Epithelial cell of esophagus (primary cell): ENCODE measurements around the gene ARHGAP15.

ENCODE experiments used
- DNase-seq: peaks from one replicate; pipeline ENCODE4 v3.0.0; 2010; ENCODE audit warnings: low read depth
- H3K4me3 ChIP-seq: 2 replicates; pipeline ENCODE4 v1.5.1; 2011; ENCODE audit warnings: mild to moderate bottlenecking, low read length, control low read depth
- CTCF ChIP-seq: IDR thresholded peaks from 2 replicates; pipeline ENCODE4 v1.5.1; 2011; ENCODE audit warnings: low read depth, mild to moderate bottlenecking, low read length, control low read depth, inconsistent platforms; ENCODE audit not compliant: insufficient read depth; ENCODE audit errors: missing control alignments

ARHGAP15 gene

GRCh38 chr2:143668234-143668633, 539.0 kb downstream of the ARHGAP15 start:
- no peak for TF ChIP-seq CTCF
- no peak overlapping the region for H3K4me3 ChIP-seq

GRCh38 chr2:143674051-143674450, 544.8 kb downstream of the ARHGAP15 start:
- H3K4me3 ChIP-seq = no peak overlapping the region
- DNase-seq = no peak
- no peak for TF ChIP-seq CTCF

More at GRCh38 chr2:143668234-143668633, 539.0 kb downstream of the ARHGAP15 start:
- DNase-seq = no peak

GRCh38 chr2:143675021-143675420, 545.8 kb downstream of the ARHGAP15 start:
- H3K4me3 ChIP-seq = no peak overlapping the region
- DNase-seq = no peak
- TF ChIP-seq CTCF = no peak

- DNase-seq = no peak
- no peak overlapping the region for H3K4me3 ChIP-seq
- no peak for TF ChIP-seq CTCF
These were observed 550.4 kb downstream of the ARHGAP15 start for GRCh38 chr2:143679617-143680016.

- TF ChIP-seq CTCF = no peak
- no peak overlapping the region for H3K4me3 ChIP-seq
- no peak for DNase-seq
These were observed 551.7 kb downstream of the ARHGAP15 start for GRCh38 chr2:143680885-143681405.

- no peak for DNase-seq
- no peak for TF ChIP-seq CTCF
- no peak overlapping the region for H3K4me3 ChIP-seq
These were observed 553.3 kb downstream of the ARHGAP15 start for GRCh38 chr2:143682436-143683055.

- DNase-seq = no peak
- TF ChIP-seq CTCF = no peak
These were observed 554.8 kb downstream of the ARHGAP15 start for GRCh38 chr2:143683977-143684376.

More at GRCh38 chr2:143683977-143684376, 554.8 kb downstream of the ARHGAP15 start:
- no peak overlapping the region for H3K4me3 ChIP-seq
